ENCODE results near the gene GSE1.

Gene GSE1

GRCh38 chr16:85708338-85708737, 95.2 kb downstream of the GSE1 start:
- TF ChIP-seq ZNF384 (IDR thresholded peaks at IDR 0.05): no peak
- CTCF ChIA-PET: no interaction called here
- DNase-seq (ENCODE audit: extremely low spot score): no peak
- POLR2A ChIA-PET: no interaction called here

- TF ChIP-seq ARNT (IDR thresholded peaks at IDR 0.05): no peak
- TF ChIP-seq PKNOX1 (IDR thresholded peaks at IDR 0.05): peak; percentile 45; the same call in 1 of the 2 replicates
Measured at GRCh38 chr16:85709766-85710585, 96.9 kb downstream of the GSE1 start.

GRCh38 chr16:85710732-85711131, 97.6 kb downstream of the GSE1 start:
- TF ChIP-seq FOXK2 (IDR thresholded peaks at IDR 0.05) (no peak), PKNOX1 (IDR thresholded peaks at IDR 0.05) (no peak), HDGF (IDR thresholded peaks at IDR 0.05; ENCODE audit: borderline replicate concordance) (no peak), LEF1 (IDR thresholded peaks at IDR 0.05; ENCODE audit: borderline replicate concordance) (no peak), ARNT (IDR thresholded peaks at IDR 0.05) (no peak), FOXM1 (IDR thresholded peaks at IDR 0.05; ENCODE audit: borderline replicate concordance) (no peak), FOXA1 (IDR thresholded peaks at IDR 0.05) (no peak), L3MBTL2 (conservative IDR thresholded peaks at IDR 0.05) (no peak), SUZ12 (IDR thresholded peaks at IDR 0.05) (no peak), SP1 (IDR thresholded peaks at IDR 0.05) (no peak), ZNF384 (IDR thresholded peaks at IDR 0.05) (no peak), TARDBP (IDR thresholded peaks at IDR 0.05) (no peak)
- POLR2A ChIA-PET: no interaction called here
- DNase-seq (ENCODE audit: extremely low spot score): no peak
- CTCF ChIA-PET: no interaction called here

More at GRCh38 chr16:85709766-85710585, 96.9 kb downstream of the GSE1 start:
- ChIA-PET CTCF (interaction anchor here (0.7 kb wide), 1 partner anchor 294 kb away, joined by 4 read pairs; no protein-coding TSS in a partner anchor), POLR2A (no interaction called here)
- no peak for DNase-seq (ENCODE audit: extremely low spot score)

GRCh38 chr16:85711982-85712587, 99.0 kb downstream of the GSE1 start:
- TF ChIP-seq FOXK2 (IDR thresholded peaks at IDR 0.05): no peak
- no peak for TF ChIP-seq BHLHE40 (IDR thresholded peaks at IDR 0.05; ENCODE audit: borderline replicate concordance)
- TF ChIP-seq L3MBTL2 (conservative IDR thresholded peaks at IDR 0.05): no peak
- TF ChIP-seq ARNT (IDR thresholded peaks at IDR 0.05): no peak
- no peak for TF ChIP-seq NFRKB (IDR thresholded peaks at IDR 0.05)
- no peak for TF ChIP-seq FOXA1 (IDR thresholded peaks at IDR 0.05)
- TF ChIP-seq PKNOX1 (IDR thresholded peaks at IDR 0.05): no peak
- TF ChIP-seq ZNF384 (IDR thresholded peaks at IDR 0.05): no peak
- TF ChIP-seq ELF4 (IDR thresholded peaks at IDR 0.05): no peak
- TF ChIP-seq SP1 (IDR thresholded peaks at IDR 0.05): no peak
- no peak for TF ChIP-seq TARDBP (IDR thresholded peaks at IDR 0.05)
- TF ChIP-seq SUZ12 (IDR thresholded peaks at IDR 0.05): no peak
- no peak for TF ChIP-seq FOXM1 (IDR thresholded peaks at IDR 0.05; ENCODE audit: borderline replicate concordance)
- no peak for TF ChIP-seq CTBP1 (IDR thresholded peaks at IDR 0.05; ENCODE audit: borderline replicate concordance)
- TF ChIP-seq LEF1 (IDR thresholded peaks at IDR 0.05; ENCODE audit: borderline replicate concordance): no peak
- TF ChIP-seq HDGF (IDR thresholded peaks at IDR 0.05; ENCODE audit: borderline replicate concordance): no peak
- no peak for DNase-seq (ENCODE audit: extremely low spot score)
- ChIA-PET CTCF (no interaction called here), POLR2A (no interaction called here)

GRCh38 chr16:85712801-85713200, 99.7 kb downstream of the GSE1 start:
- CTCF ChIA-PET: no interaction called here
- DNase-seq (ENCODE audit: extremely low spot score): no peak
- TF ChIP-seq SUZ12 (IDR thresholded peaks at IDR 0.05): no peak
- TF ChIP-seq ARNT (IDR thresholded peaks at IDR 0.05): no peak
- no peak for TF ChIP-seq ZNF384 (IDR thresholded peaks at IDR 0.05)
- TF ChIP-seq FOXK2 (IDR thresholded peaks at IDR 0.05): no peak
- no peak for TF ChIP-seq ELF4 (IDR thresholded peaks at IDR 0.05)
- TF ChIP-seq BHLHE40 (IDR thresholded peaks at IDR 0.05; ENCODE audit: borderline replicate concordance): no peak
- no peak for TF ChIP-seq HDGF (IDR thresholded peaks at IDR 0.05; ENCODE audit: borderline replicate concordance)
- no peak for TF ChIP-seq CTBP1 (IDR thresholded peaks at IDR 0.05; ENCODE audit: borderline replicate concordance)
- no peak for TF ChIP-seq SP1 (IDR thresholded peaks at IDR 0.05)
- no peak for TF ChIP-seq NFRKB (IDR thresholded peaks at IDR 0.05)
- no peak for TF ChIP-seq L3MBTL2 (conservative IDR thresholded peaks at IDR 0.05)
- no peak for TF ChIP-seq PKNOX1 (IDR thresholded peaks at IDR 0.05)
- no peak for TF ChIP-seq TARDBP (IDR thresholded peaks at IDR 0.05)
- TF ChIP-seq FOXM1 (IDR thresholded peaks at IDR 0.05; ENCODE audit: borderline replicate concordance): no peak
- TF ChIP-seq FOXA1 (IDR thresholded peaks at IDR 0.05): no peak
- no peak for TF ChIP-seq LEF1 (IDR thresholded peaks at IDR 0.05; ENCODE audit: borderline replicate concordance)
- POLR2A ChIA-PET: no interaction called here
